Endothelial cell of umbilical vein (primary cell): ENCODE results near the gene ARFIP1. TPM values are rescaled to one million over a fixed set of nuclear protein-coding genes. Genes with fewer than 3 reads are reported as not detected.

Experiments
- BruUV-seq: library from RNA; stranded (reverse); fragments of 400-500 nt; replicated peaks from 2 replicates; lab custom pipeline; 2021; lab: Mats Ljungman, UMichigan
- CTCF ChIA-PET: fragments of 300-600, 350-600 bp; sonication (Branson Sonifier 250); formaldehyde crosslinking; loops from one replicate; lab custom pipeline; 2021; ENCODE audit warnings: antibody characterized with exemption, inconsistent platforms; lab: Charles Lee
- POLR2A ChIA-PET: fragments of 300-600, 350-600 bp; sonication (Branson Sonifier 250); formaldehyde crosslinking; loops from one replicate; lab custom pipeline; 2021; ENCODE audit warnings: antibody characterized with exemption, inconsistent platforms; lab: Charles Lee
- DNase-seq: peaks from one replicate; pipeline ENCODE4 v3.0.0-alpha.2; 2011; ENCODE audit warnings: low read depth, low spot score
- FAIRE-seq: peaks from 2 replicates; lab custom pipeline; 2011; peaks lifted over from hg19 to GRCh38; lab: Jason Lieb, UNC
- H2AFZ ChIP-seq: 2 replicates; pipeline ENCODE4 v1.6.0; 2012; ENCODE audit warnings: low read depth, low read length, control low read depth, inconsistent platforms
- H3K27ac ChIP-seq: 2 replicates; pipeline ENCODE4 v1.5.1; 2011; ENCODE audit warnings: low read depth, mild to moderate bottlenecking, control low read depth, low read length, moderate library complexity; ENCODE audit not compliant: insufficient read depth
- H3K27me3 ChIP-seq, 2 experiments: 2 replicates each; pipeline versions ENCODE4 v1.6.0 to v1.6.1; 2011; ENCODE audit warnings: low read length in 2 of 2, mixed read lengths in 1 of 2; ENCODE audit not compliant: control insufficient read depth in 2 of 2, insufficient read depth in 2 of 2
- H3K36me3 ChIP-seq, 2 experiments: 2 replicates in 1 of 2; 3 replicates in 1 of 2; pipeline ENCODE4 v1.5.1; 2011; ENCODE audit warnings: low read length in 2 of 2, mild to moderate bottlenecking in 1 of 2, moderate library complexity in 1 of 2; ENCODE audit not compliant: control insufficient read depth in 2 of 2, insufficient read depth in 2 of 2; ENCODE audit errors: extremely low read depth in 1 of 2
- H3K4me1 ChIP-seq: 3 replicates; pipeline ENCODE4 v1.5.1; 2011; ENCODE audit warnings: mild to moderate bottlenecking, low read length; ENCODE audit not compliant: control insufficient read depth, insufficient read depth; ENCODE audit errors: extremely low read depth
- H3K4me2 ChIP-seq: 2 replicates; pipeline ENCODE4 v1.6.1; 2011; ENCODE audit warnings: low read length, control low read depth, mixed read lengths; ENCODE audit not compliant: insufficient read depth
- H3K4me3 ChIP-seq, 3 experiments: fragments of 200-600 bp in 1 of 3; sonication (generic), shearing (Covaris generic) in 1 of 3; replicated peaks in 1 of 3; 2 replicates each; pipeline ENCODE4 v1.5.1; 2011 to 2016; ENCODE audit warnings: control low read depth in 3 of 3, low read length in 3 of 3, mild to moderate bottlenecking in 2 of 3, inconsistent platforms in 1 of 3, low read depth in 1 of 3, moderate library complexity in 1 of 3; ENCODE audit not compliant: insufficient read depth in 1 of 3
- H3K79me2 ChIP-seq: 2 replicates; pipeline ENCODE4 v1.6.0; 2012; ENCODE audit warnings: low read length, inconsistent platforms; ENCODE audit not compliant: control insufficient read depth, insufficient read depth
- H3K9ac ChIP-seq: replicated peaks from 2 replicates; pipeline ENCODE3; 2011; ENCODE audit warnings: low read length, control low read depth; ENCODE audit not compliant: insufficient read depth; ENCODE audit errors: extremely low read depth
- H3K9me1 ChIP-seq: replicated peaks from 3 replicates; pipeline ENCODE4 v1.6.0; 2011; ENCODE audit warnings: mild to moderate bottlenecking, low read length; ENCODE audit not compliant: control insufficient read depth, insufficient read depth; ENCODE audit errors: extremely low read depth
- H3K9me3 ChIP-seq: replicated peaks from 2 replicates; pipeline ENCODE4 v1.5.1; 2012; ENCODE audit warnings: low read length, inconsistent platforms; ENCODE audit not compliant: control insufficient read depth, insufficient read depth
- H4K20me1 ChIP-seq: replicated peaks from 2 replicates; pipeline ENCODE3; 2011; ENCODE audit warnings: mild to moderate bottlenecking, low read length; ENCODE audit not compliant: control insufficient read depth, insufficient read depth; ENCODE audit errors: extremely low read depth
- EZH2 ChIP-seq: IDR thresholded peaks from 2 replicates; pipeline ENCODE4 v1.6.1; 2012; ENCODE audit warnings: borderline replicate concordance, low read depth, mild to moderate bottlenecking, moderate library complexity, low read length, inconsistent platforms; ENCODE audit not compliant: severe bottlenecking
- FOS ChIP-seq: IDR thresholded peaks from 2 replicates; pipeline ENCODE4 v1.6.1; 2011; ENCODE audit warnings: mild to moderate bottlenecking, low read length, moderate library complexity, borderline replicate concordance; ENCODE audit not compliant: insufficient read depth
- GATA2 ChIP-seq: IDR thresholded peaks from 2 replicates; pipeline ENCODE4 v1.7.0; 2011; ENCODE audit warnings: low read depth, mild to moderate bottlenecking, moderate library complexity, mixed read lengths, low read length; ENCODE audit not compliant: insufficient read length, insufficient read depth
- JUN ChIP-seq: IDR thresholded peaks from 2 replicates; pipeline ENCODE4 v1.6.1; 2011; ENCODE audit warnings: borderline replicate concordance, low read depth; ENCODE audit not compliant: insufficient read length, insufficient read depth
- MYC ChIP-seq: IDR thresholded peaks from one replicate; pipeline ENCODE4 v1.6.1; 2011; ENCODE audit warnings: mild to moderate bottlenecking, low read depth, low read length
- POLR2A ChIP-seq: IDR thresholded peaks from 2 replicates; pipeline ENCODE4 v1.6.1; 2012; ENCODE audit warnings: low read depth, mild to moderate bottlenecking, control low read depth, low read length
- POLR2AphosphoS5 ChIP-seq: IDR thresholded peaks from 2 replicates; pipeline ENCODE4 v1.6.1; 2012; ENCODE audit warnings: low read depth, mild to moderate bottlenecking, control low read depth, low read length, moderate library complexity; ENCODE audit not compliant: insufficient read depth
- dilution Hi-C: fragments of 300-500 bp; cut with MboI; formaldehyde crosslinking; loops from one replicate; pipeline ENCODE4 v1.15.0; 2019; ENCODE audit warnings: low sequenced_read_pairs; ENCODE audit not compliant: extremely low pct_ligation_motif_present
- intact Hi-C: fragments of 100-400 bp; cut with micrococcal nuclease; formaldehyde crosslinking; loops from one replicate; pipeline ENCODE4 v1.10.0; 2022
- polyA plus RNA-seq, 4 experiments: library from polyadenylated mRNA; depleted of rRNA in 3 of 4; stranded (reverse) in 3 of 4; unstranded in 1 of 4; fragments of >200 nt; gene quantifications; 2 replicates each; pipeline versions ENCODE4 v1.2.1 to v1.2.3, GENCODE V29; 2011 to 2012; ENCODE audit warnings: missing spikeins in 1 of 4
- total RNA-seq: library from RNA; stranded (reverse); gene quantifications from 2 replicates; pipeline ENCODE4 v1.2.3, GENCODE V29; 2021
- TF ChIP-seq, protein P1 (sequence below): IDR thresholded peaks from 2 replicates; pipeline ENCODE4 v1.6.1; 2011; ENCODE audit not compliant: insufficient read depth, insufficient read length
- TF ChIP-seq, protein P2 (sequence below), 2 donors: IDR thresholded peaks; 1 replicate in 1 of 2; 2 replicates in 1 of 2; pipeline ENCODE4 v1.5.1; 2011; ENCODE audit warnings: low read length in 2 of 2, mild to moderate bottlenecking in 2 of 2, moderate library complexity in 2 of 2, control low read depth in 1 of 2, inconsistent platforms in 1 of 2, low read depth in 1 of 2; ENCODE audit not compliant: insufficient read depth in 1 of 2; ENCODE audit errors: extremely low read depth in 1 of 2

Gene ARFIP1
- total and polyA plus RNA-seq, 2 donors (not counting 3 experiments of a cell fraction or from before 2014, with no cell fraction given) = 10.0 to 24.2 TPM

DNA sequence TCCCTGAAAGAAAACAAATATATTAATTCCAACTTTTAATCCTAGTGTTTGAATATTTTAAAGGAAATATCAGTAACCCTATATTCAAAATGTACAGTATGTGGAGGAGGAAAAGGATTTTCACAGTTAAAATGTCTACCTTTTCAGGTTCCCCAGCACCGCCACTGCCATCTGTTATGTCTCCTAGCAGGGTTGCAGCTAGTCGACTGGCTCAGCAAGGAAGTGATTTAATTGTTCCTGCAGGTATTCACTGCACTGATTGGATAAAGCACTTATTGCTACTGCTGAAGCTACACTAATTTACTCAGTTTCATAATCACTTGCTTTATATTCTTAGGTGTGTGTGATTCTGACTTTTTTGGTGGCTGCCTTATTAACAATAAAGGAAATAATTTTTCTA is 90.9 kb downstream of the ARFIP1 start:
- H3K27ac ChIP-seq = no peak overlapping the region
- H3K4me2 ChIP-seq = no peak overlapping the region
- DNase-seq (no peak), FAIRE-seq (no peak)
- no peaks in the 10 kb centered on the region for H3K9me3 ChIP-seq
- intact Hi-C loops = no loop called here
- H4K20me1 ChIP-seq = no peaks in the 10 kb centered on the region
- H3K4me1 ChIP-seq = no peaks in the 10 kb centered on the region
- no peaks in the 10 kb centered on the region for H3K27me3 ChIP-seq
- no peaks in the 10 kb centered on the region for H3K9me1 ChIP-seq
- no peak overlapping the region for H3K4me3 ChIP-seq
- TF ChIP-seq GATA2 (no peak), POLR2AphosphoS5 (no peak), POLR2A (no peak), MYC (no peak), JUN (no peak), FOS (no peak), EZH2 (no peak)
- TF ChIP-seq, protein P1, sequence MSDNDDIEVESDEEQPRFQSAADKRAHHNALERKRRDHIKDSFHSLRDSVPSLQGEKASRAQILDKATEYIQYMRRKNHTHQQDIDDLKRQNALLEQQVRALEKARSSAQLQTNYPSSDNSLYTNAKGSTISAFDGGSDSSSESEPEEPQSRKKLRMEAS = no peak
- TF ChIP-seq, protein P2, sequence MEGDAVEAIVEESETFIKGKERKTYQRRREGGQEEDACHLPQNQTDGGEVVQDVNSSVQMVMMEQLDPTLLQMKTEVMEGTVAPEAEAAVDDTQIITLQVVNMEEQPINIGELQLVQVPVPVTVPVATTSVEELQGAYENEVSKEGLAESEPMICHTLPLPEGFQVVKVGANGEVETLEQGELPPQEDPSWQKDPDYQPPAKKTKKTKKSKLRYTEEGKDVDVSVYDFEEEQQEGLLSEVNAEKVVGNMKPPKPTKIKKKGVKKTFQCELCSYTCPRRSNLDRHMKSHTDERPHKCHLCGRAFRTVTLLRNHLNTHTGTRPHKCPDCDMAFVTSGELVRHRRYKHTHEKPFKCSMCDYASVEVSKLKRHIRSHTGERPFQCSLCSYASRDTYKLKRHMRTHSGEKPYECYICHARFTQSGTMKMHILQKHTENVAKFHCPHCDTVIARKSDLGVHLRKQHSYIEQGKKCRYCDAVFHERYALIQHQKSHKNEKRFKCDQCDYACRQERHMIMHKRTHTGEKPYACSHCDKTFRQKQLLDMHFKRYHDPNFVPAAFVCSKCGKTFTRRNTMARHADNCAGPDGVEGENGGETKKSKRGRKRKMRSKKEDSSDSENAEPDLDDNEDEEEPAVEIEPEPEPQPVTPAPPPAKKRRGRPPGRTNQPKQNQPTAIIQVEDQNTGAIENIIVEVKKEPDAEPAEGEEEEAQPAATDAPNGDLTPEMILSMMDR (IDR thresholded peaks at IDR 0.05; ENCODE audit: extremely low read depth in 1 of 2, insufficient read depth in 1 of 2, low read depth in 1 of 2, low read length in 2 of 2) = no peak
- no TSS peak for BruUV-seq
- H3K36me3 ChIP-seq = no peaks in the 10 kb centered on the region
- POLR2A ChIA-PET = no interaction called here
- CTCF ChIA-PET = no interaction called here
- dilution Hi-C loops = no loop called here
- no peaks in the 10 kb centered on the region for H3K79me2 ChIP-seq
- H3K9ac ChIP-seq = no peak overlapping the region
- no peak overlapping the region for H2AFZ ChIP-seq
